GM18526 (cell line): ENCODE measurements around the gene KRTAP9-3.

Experiments
- POLR2A ChIP-seq: IDR thresholded peaks from 3 replicates; pipeline ENCODE4 v1.6.1; 2011; ENCODE audit not compliant: insufficient read length; ENCODE audit errors: extremely low read depth

Gene KRTAP9-3

DNA sequence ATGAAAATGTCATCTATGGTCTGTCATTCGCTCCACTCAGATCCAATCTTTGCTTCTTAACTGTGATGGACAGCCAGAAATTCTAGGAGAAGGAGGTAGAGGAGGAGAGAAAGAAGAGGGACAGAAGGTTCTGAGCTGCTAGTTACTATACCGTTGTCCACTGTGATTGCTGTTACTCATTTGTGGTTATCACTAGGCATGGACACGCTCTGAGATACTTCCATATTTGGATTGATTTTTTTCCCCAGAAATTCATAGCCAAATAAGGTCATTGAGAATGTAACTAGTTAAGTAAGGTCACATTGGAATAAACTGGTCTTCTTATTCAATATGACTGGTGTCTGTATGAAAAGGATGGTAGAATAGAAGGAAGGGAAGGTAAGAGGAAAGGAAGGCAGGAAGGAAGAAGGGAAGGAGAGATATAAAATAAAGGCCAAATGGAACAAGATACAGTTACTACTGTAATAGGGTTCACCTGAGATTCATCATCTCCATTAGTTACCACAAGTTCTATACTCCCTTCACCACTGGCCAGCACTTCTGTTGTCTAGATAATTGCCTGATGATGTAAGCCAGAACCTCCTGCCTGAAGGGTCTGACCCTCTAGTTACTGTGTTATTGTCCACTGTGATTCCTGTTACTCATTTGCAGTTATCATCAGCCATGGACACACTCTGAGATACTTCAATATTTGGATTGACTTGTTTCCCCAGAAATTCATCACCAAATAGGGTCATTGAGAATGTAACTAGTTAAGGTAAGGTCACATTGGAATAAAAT lies 46.1 kb downstream of the KRTAP9-3 start:
- no peak for TF ChIP-seq POLR2A
